ENCODE data around the gene TSPAN14.
"Not testable (repeated sequence)": the region's sequence is repeated elsewhere in the genome, so short reads cannot be mapped to it uniquely, and the experiment has no call there.

TSPAN14 gene

DNA sequence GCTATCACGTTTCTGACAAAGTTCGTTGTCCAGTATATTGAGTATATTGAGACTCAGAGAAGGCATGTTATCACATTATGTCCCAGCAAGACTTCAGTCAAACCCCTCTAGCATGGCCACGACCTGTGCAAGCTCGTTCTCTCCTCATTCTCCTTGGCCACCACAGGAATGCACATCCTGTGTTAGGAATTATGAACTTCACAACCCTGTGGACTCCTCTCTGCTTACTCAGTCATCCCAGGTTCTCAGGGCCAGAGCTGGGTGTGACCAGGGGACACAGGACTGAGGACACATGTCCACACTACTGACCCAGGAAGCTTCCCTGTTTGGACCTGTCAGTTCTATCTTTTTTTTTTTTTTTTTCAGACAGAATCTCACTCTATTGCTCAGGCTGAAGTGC lies 87.9 kb downstream of the TSPAN14 start:
- DNase-seq (ENCODE audit: low read depth): peak; percentile 28

- no peak for DNase-seq (ENCODE audit: low read depth)
Measured at GRCh38 chr10:80542652-80543318, 88.7 kb downstream of the TSPAN14 start.

DNA sequence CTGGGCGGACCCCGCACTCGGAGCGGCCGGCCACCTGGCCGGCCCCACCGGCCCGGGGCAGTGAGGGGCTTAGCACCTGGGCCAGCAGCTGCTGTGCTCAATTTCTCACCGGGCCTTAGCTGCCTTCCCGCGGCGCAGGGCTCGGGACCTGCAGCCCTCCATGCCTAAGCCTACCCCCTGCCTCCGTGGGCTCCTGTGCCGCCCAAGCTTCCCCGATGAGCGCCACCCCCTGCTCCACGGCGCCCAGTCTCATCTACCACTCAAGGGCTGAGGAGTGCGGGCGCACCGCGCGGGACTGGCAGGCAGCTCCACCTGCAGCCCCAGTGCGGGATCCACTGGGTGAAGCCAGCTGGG lies 89.2 kb downstream of the TSPAN14 start:
- not testable (repeated sequence) for DNase-seq (ENCODE audit: low read depth)

DNA sequence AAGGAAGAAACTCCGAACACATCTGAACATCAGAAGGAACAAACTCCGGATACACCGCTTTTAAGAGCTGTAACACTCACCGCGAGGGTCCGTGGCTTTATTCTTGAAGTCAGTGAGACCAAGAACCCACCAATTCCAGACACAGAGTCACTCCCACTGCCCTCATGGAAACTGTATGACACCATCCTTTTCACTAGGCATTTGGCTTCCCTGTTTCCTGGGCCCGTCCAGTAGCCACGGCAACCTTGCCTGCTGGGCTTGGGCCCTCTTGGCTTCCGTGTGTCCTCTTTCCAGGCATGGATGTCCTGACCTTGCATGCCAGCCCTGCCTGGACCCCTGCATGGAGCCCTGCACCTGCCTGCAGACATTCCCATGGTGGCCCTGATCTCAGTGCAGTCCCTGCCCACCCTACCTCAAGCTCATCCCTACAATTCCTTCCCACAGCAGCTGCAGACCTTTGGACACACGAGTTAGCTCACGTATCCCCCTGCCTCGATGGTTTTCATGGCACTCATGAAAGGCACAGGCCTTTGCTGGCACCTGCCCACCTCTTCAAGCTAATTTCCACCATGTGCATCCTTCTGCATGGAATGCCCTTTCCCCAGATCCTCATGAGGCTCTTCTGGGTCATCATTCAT lies 90.3 kb downstream of the TSPAN14 start:
- DNase-seq (ENCODE audit: low read depth): no peak

GRCh38 chr10:80545258-80545881 lies 91.3 kb downstream of the TSPAN14 start:
- no peak for DNase-seq (ENCODE audit: low read depth)

- no peak for DNase-seq (ENCODE audit: low read depth)
Measured at GRCh38 chr10:80552151-80552646, 98.1 kb downstream of the TSPAN14 start.

DNA sequence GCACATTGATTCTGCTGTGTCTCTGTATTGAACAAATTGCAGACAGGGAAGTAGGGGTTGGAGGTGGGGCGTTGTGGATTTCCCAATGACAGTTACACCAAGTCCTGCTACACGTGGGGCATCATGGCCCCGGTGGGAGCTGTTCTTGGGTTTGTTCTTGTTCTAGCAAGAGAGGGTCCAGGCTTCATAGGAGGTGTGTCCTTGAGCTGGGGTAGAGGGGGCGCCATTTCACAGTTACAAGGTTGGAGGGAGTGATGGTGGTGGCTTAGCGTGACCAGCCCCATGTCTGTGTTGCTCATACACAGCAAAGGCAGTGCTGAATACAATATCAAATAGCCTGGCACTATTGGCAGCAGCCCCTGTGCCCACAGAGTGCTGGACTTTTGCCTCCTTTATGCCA lies 99.3 kb downstream of the TSPAN14 start:
- no peak for DNase-seq (ENCODE audit: low read depth)

- no peak for DNase-seq (ENCODE audit: low read depth)
Measured at GRCh38 chr10:80554050-80554449, 99.9 kb downstream of the TSPAN14 start.

GRCh38 chr10:80555415-80555814 lies 101.3 kb downstream of the TSPAN14 start:
- no peak for DNase-seq (ENCODE audit: low read depth)

DNA sequence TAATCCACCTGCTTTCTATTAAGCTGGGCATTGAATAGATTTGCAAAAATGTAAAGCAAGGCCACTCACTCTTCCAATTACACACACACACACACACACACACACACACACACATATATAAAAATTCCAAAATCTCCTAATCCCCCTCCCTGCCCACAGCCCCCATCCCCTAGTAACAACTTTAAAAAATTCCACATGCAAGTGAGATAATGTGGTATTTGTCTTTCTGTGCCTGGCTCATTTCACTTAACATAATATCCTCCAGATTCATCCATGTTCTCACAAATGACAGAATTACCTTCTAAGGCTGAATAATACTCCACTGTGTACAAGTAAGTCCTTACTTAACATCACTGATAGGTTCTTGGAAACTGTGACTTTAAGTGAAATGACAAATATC lies 107.8 kb downstream of the TSPAN14 start:
- no peak for DNase-seq (ENCODE audit: low read depth)

- DNase-seq (ENCODE audit: low read depth): no peak
Measured at GRCh38 chr10:80567292-80567691, 113.2 kb downstream of the TSPAN14 start.

GRCh38 chr10:80569131-80569895 lies 115.2 kb downstream of the TSPAN14 start:
- no peak for DNase-seq (ENCODE audit: low read depth)

GRCh38 chr10:80571352-80571751 lies 117.2 kb downstream of the TSPAN14 start:
- no peak for DNase-seq (ENCODE audit: low read depth)

GRCh38 chr10:80579181-80579763 lies 125.2 kb downstream of the TSPAN14 start:
- DNase-seq (ENCODE audit: low read depth): no peak

DNA sequence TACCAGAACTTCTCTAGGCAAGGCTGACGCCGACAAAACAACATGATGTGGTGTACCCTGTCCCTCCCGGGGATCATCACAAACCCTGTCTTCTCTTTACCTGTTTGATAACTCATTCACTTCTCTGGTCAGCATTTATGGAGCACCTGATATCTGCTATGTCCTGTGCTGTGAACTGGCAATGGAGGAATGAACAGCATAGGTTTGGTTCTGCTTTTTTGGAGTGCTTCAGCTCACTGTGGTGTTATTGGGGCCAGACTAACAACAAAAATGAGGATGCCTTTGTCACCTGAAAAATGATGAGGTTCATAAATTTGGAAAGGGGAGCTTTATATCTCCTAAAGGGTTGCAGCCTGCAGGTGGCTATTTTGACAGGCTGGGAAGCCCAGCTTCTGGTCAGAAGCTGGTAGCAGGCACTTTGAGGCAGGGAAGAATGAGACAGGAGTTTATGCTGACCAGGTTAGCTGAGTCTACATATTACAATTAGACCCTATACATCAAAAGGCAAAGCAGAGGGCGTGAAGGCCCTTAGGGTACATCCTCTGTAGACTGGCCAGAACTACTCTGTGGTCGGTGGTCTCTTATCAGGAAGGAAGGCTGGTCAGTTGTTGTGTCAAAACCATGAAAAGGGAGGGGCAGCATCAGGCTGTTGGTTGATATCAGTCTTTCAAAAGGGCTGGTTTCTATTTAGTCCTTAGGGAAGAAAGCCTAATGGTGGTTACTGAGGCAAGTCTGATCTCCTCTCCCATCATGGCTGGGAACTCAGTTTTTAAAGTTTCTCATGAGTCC lies 125.9 kb downstream of the TSPAN14 start:
- DNase-seq (ENCODE audit: low read depth): no peak

DNA sequence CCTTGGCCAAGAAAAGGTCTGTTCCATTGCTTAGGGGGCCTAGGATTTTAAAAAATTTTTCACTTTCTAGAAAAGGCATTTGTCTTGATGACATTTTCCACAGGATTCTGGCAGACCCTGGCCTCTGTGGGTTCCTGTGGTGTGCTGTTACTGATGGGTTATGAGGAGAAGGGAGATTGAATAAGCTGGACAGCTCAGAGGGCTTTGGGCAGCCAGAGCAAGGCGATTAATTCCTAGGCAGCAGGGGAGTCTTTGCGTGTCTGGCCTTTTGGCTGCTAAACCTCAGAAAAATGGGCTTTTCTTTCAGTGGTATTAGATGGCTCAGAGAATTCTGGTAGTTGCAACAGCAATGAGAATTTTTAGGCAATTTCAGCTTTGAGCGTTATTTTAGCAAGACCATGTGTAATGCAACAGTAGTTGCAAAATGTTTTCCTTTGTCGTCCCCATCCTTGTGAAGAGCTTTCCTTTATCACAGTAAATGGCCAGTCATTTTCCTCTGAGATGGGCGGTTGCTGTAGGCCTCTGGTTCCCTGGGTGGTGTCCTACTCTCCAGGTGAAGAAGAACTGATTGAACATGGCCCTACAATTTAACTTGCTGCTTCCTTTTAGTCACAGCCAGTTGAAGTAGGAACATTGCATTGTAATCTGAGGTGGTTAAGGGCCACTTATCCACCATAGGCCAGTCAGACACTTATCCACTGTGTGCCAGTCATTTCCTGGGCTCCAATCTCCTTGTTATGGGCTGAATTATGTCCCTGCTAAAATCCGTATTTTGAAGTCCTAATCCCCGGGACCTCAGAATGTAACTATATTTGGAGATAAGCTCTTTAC lies 126.7 kb downstream of the TSPAN14 start:
- no peak for DNase-seq (ENCODE audit: low read depth)

DNA sequence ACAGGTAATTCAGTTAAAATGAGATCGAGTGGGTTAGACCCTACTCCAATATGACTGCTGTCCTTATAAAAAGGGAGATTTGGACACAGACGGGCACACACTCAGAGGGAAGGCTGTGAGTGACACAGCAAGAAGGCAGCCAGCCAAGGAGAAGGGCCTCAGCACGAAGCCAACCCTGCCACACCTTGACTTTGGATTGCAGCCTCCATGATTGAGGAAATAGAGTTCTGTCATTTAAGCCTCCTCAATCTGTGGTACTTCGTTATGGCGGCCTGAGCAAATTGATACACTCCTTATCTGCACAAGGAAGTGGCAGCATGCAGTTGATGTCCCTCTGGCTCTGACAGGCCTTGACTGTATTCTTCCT lies 127.3 kb downstream of the TSPAN14 start:
- DNase-seq (ENCODE audit: low read depth): no peak

GRCh38 chr10:80582286-80582960 lies 128.3 kb downstream of the TSPAN14 start:
- DNase-seq (ENCODE audit: low read depth): no peak

All from HS-5 (cell line).